ES-I3 (cell line): ENCODE data around the gene RHOT1.
"Not testable (repeated sequence)": the region's sequence is repeated elsewhere in the genome, so short reads cannot be mapped to it uniquely, and the experiment has no call there.

Source experiments
- H3K36me3 ChIP-seq: 2 replicates; pipeline ENCODE4 v1.6.1; 2013; ENCODE audit warnings: mild to moderate bottlenecking, low read length, control low read depth, moderate library complexity; ENCODE audit not compliant: insufficient read depth
- H3K4me1 ChIP-seq: 2 replicates; pipeline ENCODE4 v1.6.1; 2013; ENCODE audit warnings: mild to moderate bottlenecking, control low read depth, low read length; ENCODE audit not compliant: insufficient read depth
- H3K9ac ChIP-seq: 2 replicates; pipeline ENCODE4 v1.6.1; 2013; ENCODE audit warnings: low read depth, mild to moderate bottlenecking, low read length, moderate library complexity
- H3K9me3 ChIP-seq: 2 replicates; pipeline ENCODE4 v1.6.1; 2013; ENCODE audit warnings: mild to moderate bottlenecking, low read length, moderate library complexity; ENCODE audit not compliant: control insufficient read depth, insufficient read depth

RHOT1 gene

GRCh38 chr17:32256012-32256700 is 113.9 kb downstream of the RHOT1 start:
- Histone ChIP-seq H3K9ac (no peak overlapping the region), H3K4me1 (peaks cover 13% of the 10 kb centered on the region; the same call in 1 of the 2 replicates), H3K9me3 (no peaks in the 10 kb centered on the region), H3K36me3 (no peaks in the 10 kb centered on the region)

GRCh38 chr17:32256701-32257019 is 114.4 kb downstream of the RHOT1 start:
- Histone ChIP-seq H3K36me3 (no peaks in the 10 kb centered on the region), H3K4me1 (peaks cover 13% of the 10 kb centered on the region; the same call in 1 of the 2 replicates), H3K9ac (no peak overlapping the region), H3K9me3 (no peaks in the 10 kb centered on the region)

GRCh38 chr17:32258383-32259140 is 116.3 kb downstream of the RHOT1 start:
- H3K9ac ChIP-seq = no peak overlapping the region
- H3K36me3 ChIP-seq = no peaks in the 10 kb centered on the region
- no peaks in the 10 kb centered on the region for H3K9me3 ChIP-seq
- peaks cover 13% of the 10 kb centered on the region; the same call in 1 of the 2 replicates for H3K4me1 ChIP-seq

- Histone ChIP-seq H3K36me3 (no peaks in the 10 kb centered on the region), H3K9ac (no peak overlapping the region), H3K4me1 (peaks cover 16% of the 10 kb centered on the region; the same call in 1 of the 2 replicates), H3K9me3 (no peaks in the 10 kb centered on the region)
Observed at GRCh38 chr17:32259586-32259985, 117.3 kb downstream of the RHOT1 start.

- Histone ChIP-seq H3K9ac (no peak overlapping the region), H3K4me1 (peaks cover 16% of the 10 kb centered on the region; the same call in 1 of the 2 replicates), H3K9me3 (no peaks in the 10 kb centered on the region), H3K36me3 (no peaks in the 10 kb centered on the region)
Observed at GRCh38 chr17:32261417-32261736, 119.1 kb downstream of the RHOT1 start.

GRCh38 chr17:32261936-32262510 is 119.7 kb downstream of the RHOT1 start:
- no peaks in the 10 kb centered on the region for H3K36me3 ChIP-seq
- no peak overlapping the region for H3K9ac ChIP-seq
- peaks cover 16% of the 10 kb centered on the region; the same call in 1 of the 2 replicates for H3K4me1 ChIP-seq
- no peaks in the 10 kb centered on the region for H3K9me3 ChIP-seq

- peaks cover 19% of the 10 kb centered on the region for H3K4me1 ChIP-seq
- H3K36me3 ChIP-seq, H3K9me3 ChIP-seq, H3K9ac ChIP-seq: not testable (repeated sequence)
Observed at GRCh38 chr17:32263515-32263914, 121.2 kb downstream of the RHOT1 start.

GRCh38 chr17:32264140-32264799 is 122.0 kb downstream of the RHOT1 start:
- no peaks in the 10 kb centered on the region for H3K9me3 ChIP-seq
- no peaks in the 10 kb centered on the region for H3K36me3 ChIP-seq
- no peak overlapping the region; the same call in 1 of the 2 replicates for H3K9ac ChIP-seq
- H3K4me1 ChIP-seq = peaks cover 17% of the 10 kb centered on the region

- H3K4me1 ChIP-seq = peaks cover 12% of the 10 kb centered on the region
- peak overlapping the region; percentile 61; the same call in 1 of the 2 replicates for H3K9ac ChIP-seq
- H3K36me3 ChIP-seq = no peaks in the 10 kb centered on the region
Observed at GRCh38 chr17:32264823-32265191, 122.5 kb downstream of the RHOT1 start.

GRCh38 chr17:32265192-32265923 is 123.1 kb downstream of the RHOT1 start, which contains the start of gene RHBDL3:
Gene RHBDL3, plus strand, starts transcription at chr17:32265832. Its CDS starts 358 bp downstream, at chr17:32266190.
- no peaks in the 10 kb centered on the region for H3K9me3 ChIP-seq
- H3K4me1 ChIP-seq = peaks cover 12% of the 10 kb centered on the region
- H3K36me3 ChIP-seq = no peaks in the 10 kb centered on the region
- peak within 1 kb of the TSS; percentile 61 for H3K9ac ChIP-seq

More at GRCh38 chr17:32264823-32265191, 122.5 kb downstream of the RHOT1 start:
- no peaks in the 10 kb centered on the region for H3K9me3 ChIP-seq

GRCh38 chr17:32266051-32266388 is 123.7 kb downstream of the RHOT1 start:
- Histone ChIP-seq H3K9me3 (no peaks in the 10 kb centered on the region), H3K4me1 (peaks cover 12% of the 10 kb centered on the region), H3K36me3 (no peaks in the 10 kb centered on the region), H3K9ac (peak overlapping the region; percentile 61; the same call in 1 of the 2 replicates)

GRCh38 chr17:32266389-32267301 is 124.3 kb downstream of the RHOT1 start:
- Histone ChIP-seq H3K4me1 (peaks cover 15% of the 10 kb centered on the region), H3K36me3 (no peaks in the 10 kb centered on the region), H3K9me3 (no peaks in the 10 kb centered on the region), H3K9ac (peak overlapping the region; percentile 61; the same call in 1 of the 2 replicates)

- peak overlapping the region; percentile 33; the same call in 1 of the 2 replicates for H3K9ac ChIP-seq
Observed at GRCh38 chr17:32267690-32268205, 125.4 kb downstream of the RHOT1 start.

More at GRCh38 chr17:32267690-32268205, 125.4 kb downstream of the RHOT1 start:
- Histone ChIP-seq H3K36me3 (no peaks in the 10 kb centered on the region), H3K9me3 (no peaks in the 10 kb centered on the region), H3K4me1 (peaks cover 16% of the 10 kb centered on the region)
